Spinal cord (tissue), 10 donors: Measurements from ENCODE around the gene AKR1C2. TPM values are rescaled to one million over a fixed set of nuclear protein-coding genes. Genes with fewer than 3 reads are reported as not detected.

ENCODE experiments used
- DNase-seq, 6 donors: peaks; one replicate each; pipeline versions ENCODE4 v3.0.0 to v3.0.0-alpha.2; 2013 to 2015; ENCODE audit warnings: low spot score in 6 of 6, low read depth in 4 of 6
- H3K27ac ChIP-seq: one replicate; pipeline ENCODE4 v1.5.1; 2013; ENCODE audit warnings: low read depth, low read length, control low read depth
- H3K27me3 ChIP-seq: one replicate; pipeline ENCODE4 v1.6.1; 2013; ENCODE audit warnings: low read length; ENCODE audit not compliant: control insufficient read depth, insufficient read depth
- H3K36me3 ChIP-seq: one replicate; pipeline ENCODE4 v1.6.1; 2013; ENCODE audit warnings: low read length; ENCODE audit not compliant: control insufficient read depth, insufficient read depth
- H3K4me1 ChIP-seq: one replicate; pipeline ENCODE4 v1.6.1; 2013; ENCODE audit warnings: low read length; ENCODE audit not compliant: control insufficient read depth, insufficient read depth
- H3K4me3 ChIP-seq: one replicate; pipeline ENCODE4 v1.5.1; 2013; ENCODE audit warnings: low read depth, low read length, control low read depth
- H3K9me3 ChIP-seq: one replicate; pipeline ENCODE4 v1.6.1; 2013; ENCODE audit warnings: low read length; ENCODE audit not compliant: control insufficient read depth, insufficient read depth
- WGBS: methylation state at CpG from one replicate; pipeline ENCODE4 v1.1.5; 2013; ENCODE audit warnings: missing lambda C conversion rate; ENCODE audit not compliant: insufficient coverage; 5-methylcytosine and 5-hydroxymethylcytosine counted together
- polyA plus RNA-seq, 2 donors: library from polyadenylated mRNA; unstranded; fragments of 120-200 nt; gene quantifications; one replicate each; pipeline ENCODE4 v1.2.1, GENCODE V29; 2013; ENCODE audit not compliant: insufficient read length in 2 of 2
- total RNA-seq, 2 donors: library from RNA; depleted of rRNA in 1 of 2; stranded (reverse); fragments of 120-200 nt in 1 of 2; fragments of >200 nt in 1 of 2; gene quantifications; one replicate each; pipeline versions ENCODE4 v1.2.3 to v1.2.4, GENCODE V29; 2013 to 2014
- donor health status: healthy.

The AKR1C2 gene
- total and polyA plus RNA-seq, 4 donors = 27.5 to 58.3 (median 41.1) TPM

- 98% methylated on average over 8 of the region's 9 CpGs for WGBS
Observed at GRCh38 chr10:5041471-5042023, 37.9 kb upstream of the AKR1C2 start.

GRCh38 chr10:5040781-5041470, 37.3 kb upstream of the AKR1C2 start:
- no peak for DNase-seq
- WGBS = 83% methylated on average over 8 of the region's 8 CpGs
- Histone ChIP-seq H3K9me3 (no peaks in the 10 kb centered on the region), H3K27me3 (no peaks in the 10 kb centered on the region), H3K4me3 (no peak overlapping the region), H3K27ac (no peak overlapping the region), H3K4me1 (no peaks in the 10 kb centered on the region), H3K36me3 (no peaks in the 10 kb centered on the region)

More at GRCh38 chr10:5041471-5042023, 37.9 kb upstream of the AKR1C2 start:
- no peak for DNase-seq
- H3K9me3 ChIP-seq = no peaks in the 10 kb centered on the region
- H3K27ac ChIP-seq = no peak overlapping the region
- no peaks in the 10 kb centered on the region for H3K36me3 ChIP-seq
- no peaks in the 10 kb centered on the region for H3K27me3 ChIP-seq
- H3K4me1 ChIP-seq = no peaks in the 10 kb centered on the region
- no peak overlapping the region for H3K4me3 ChIP-seq

- no peaks in the 10 kb centered on the region for H3K4me1 ChIP-seq
- no peak overlapping the region for H3K4me3 ChIP-seq
- H3K27ac ChIP-seq = no peak overlapping the region
- no peak for DNase-seq
- WGBS = 83% methylated on average over 4 of the region's 10 CpGs
- no peaks in the 10 kb centered on the region for H3K27me3 ChIP-seq
- H3K9me3 ChIP-seq = no peaks in the 10 kb centered on the region
- H3K36me3 ChIP-seq = no peaks in the 10 kb centered on the region
Observed at GRCh38 chr10:5040010-5040673, 36.5 kb upstream of the AKR1C2 start.

GRCh38 chr10:5038733-5039132, 35.1 kb upstream of the AKR1C2 start:
- no peak overlapping the region for H3K27ac ChIP-seq
- H3K4me1 ChIP-seq = no peaks in the 10 kb centered on the region
- H3K4me3 ChIP-seq = no peak overlapping the region
- peaks cover 3% of the 10 kb centered on the region for H3K9me3 ChIP-seq
- H3K36me3 ChIP-seq = no peaks in the 10 kb centered on the region
- H3K27me3 ChIP-seq = no peaks in the 10 kb centered on the region
- no peak for DNase-seq

- no peak for DNase-seq
- H3K27me3 ChIP-seq = no peaks in the 10 kb centered on the region
- H3K4me3 ChIP-seq = no peak overlapping the region
- peaks cover 6% of the 10 kb centered on the region for H3K9me3 ChIP-seq
- WGBS = no CpG with 5 or more reads among the region's 2 CpGs
- no peaks in the 10 kb centered on the region for H3K4me1 ChIP-seq
- H3K27ac ChIP-seq = no peak overlapping the region
- no peaks in the 10 kb centered on the region for H3K36me3 ChIP-seq
Observed at GRCh38 chr10:5038101-5038500, 34.4 kb upstream of the AKR1C2 start.

- no peak for DNase-seq
- Histone ChIP-seq H3K4me1 (no peaks in the 10 kb centered on the region), H3K36me3 (no peaks in the 10 kb centered on the region), H3K4me3 (no peak overlapping the region), H3K9me3 (peaks cover 6% of the 10 kb centered on the region), H3K27me3 (no peaks in the 10 kb centered on the region), H3K27ac (no peak overlapping the region)
- WGBS = 60% methylated on average over 1 of the region's 2 CpGs
Observed at GRCh38 chr10:5036511-5036910, 32.9 kb upstream of the AKR1C2 start.

- H3K36me3 ChIP-seq = no peaks in the 10 kb centered on the region
- WGBS = 89% methylated on average over 6 of the region's 10 CpGs
- peaks cover 6% of the 10 kb centered on the region for H3K9me3 ChIP-seq
- H3K27ac ChIP-seq = no peak overlapping the region
- H3K27me3 ChIP-seq = no peaks in the 10 kb centered on the region
- H3K4me3 ChIP-seq = no peak overlapping the region
- no peaks in the 10 kb centered on the region for H3K4me1 ChIP-seq
- DNase-seq = no peak
Observed at GRCh38 chr10:5035356-5035755, 31.7 kb upstream of the AKR1C2 start.

GRCh38 chr10:5034588-5034987, 30.9 kb upstream of the AKR1C2 start:
- peaks cover 6% of the 10 kb centered on the region for H3K9me3 ChIP-seq
- no peaks in the 10 kb centered on the region for H3K4me1 ChIP-seq
- no peak for DNase-seq
- H3K27ac ChIP-seq = no peak overlapping the region
- no peaks in the 10 kb centered on the region for H3K36me3 ChIP-seq
- no peak overlapping the region for H3K4me3 ChIP-seq
- no peaks in the 10 kb centered on the region for H3K27me3 ChIP-seq

- H3K27me3 ChIP-seq = no peaks in the 10 kb centered on the region
- DNase-seq = no peak
- no peaks in the 10 kb centered on the region for H3K36me3 ChIP-seq
- H3K4me1 ChIP-seq = no peaks in the 10 kb centered on the region
- no peak overlapping the region for H3K27ac ChIP-seq
- peaks cover 6% of the 10 kb centered on the region for H3K9me3 ChIP-seq
- whole genome bisulfite sequencing = no CpG with 5 or more reads among the region's 2 CpGs
- H3K4me3 ChIP-seq = no peak overlapping the region
Observed at GRCh38 chr10:5033061-5033778, 29.6 kb upstream of the AKR1C2 start.
